ENCODE data around the gene TMEM141. TPM values are rescaled to one million over a fixed set of nuclear protein-coding genes. Genes with fewer than 3 reads are reported as not detected.

TMEM141 gene
- total RNA-seq, 4 donors from 2014 or later = 71.1 to 148 (median 115) TPM

- peaks cover 16% of the 10 kb centered on the region for H3K4me1 ChIP-seq
- no peaks in the 10 kb centered on the region for H3K36me3 ChIP-seq
- no peak overlapping the region for H3K4me3 ChIP-seq
- no peaks in the 10 kb centered on the region for H3K9me3 ChIP-seq
- DNase-seq (ENCODE audit: low spot score in 2 of 2) = no peak
- H3K27ac ChIP-seq = no peak overlapping the region
- H3K27me3 ChIP-seq = peaks cover 26% of the 10 kb centered on the region
- TF ChIP-seq POLR2AphosphoS5 (IDR thresholded peaks at IDR 0.05) = no peak
- no peak for TF ChIP-seq POLR2A (IDR thresholded peaks at IDR 0.05)
- no peak for TF ChIP-seq EP300 (IDR thresholded peaks at IDR 0.05)
- no peak for TF ChIP-seq CTCF (IDR thresholded peaks at IDR 0.05)
- WGBS = 87% methylated on average over 20 of the region's 22 CpGs
Measured at GRCh38 chr9:136747161-136748060, 43.7 kb upstream of the TMEM141 start.

GRCh38 chr9:136748201-136748600, 42.9 kb upstream of the TMEM141 start, which contains the start of gene LCN6:
LCN6 (minus strand) TSS chr9:136748525; CDS start chr9:136748483, 42 bp downstream.
- no peak for TF ChIP-seq POLR2AphosphoS5 (IDR thresholded peaks at IDR 0.05)
- TF ChIP-seq POLR2A (IDR thresholded peaks at IDR 0.05) = no peak
- TF ChIP-seq CTCF (IDR thresholded peaks at IDR 0.05) = no peak
- no peak for TF ChIP-seq EP300 (IDR thresholded peaks at IDR 0.05)
- H3K27me3 ChIP-seq = peaks cover 18% of the 10 kb centered on the region
- no peak for DNase-seq (ENCODE audit: low spot score in 2 of 2)
- H3K9me3 ChIP-seq = no peaks in the 10 kb centered on the region
- WGBS = 69% methylated on average over 8 of the region's 8 CpGs
- no peaks in the 10 kb centered on the region for H3K36me3 ChIP-seq
- H3K4me1 ChIP-seq = peaks cover 9% of the 10 kb centered on the region
- H3K27ac ChIP-seq = no peak within 1 kb of the TSS
- no peak within 1 kb of the TSS for H3K4me3 ChIP-seq

- Histone ChIP-seq H3K36me3 (no peaks in the 10 kb centered on the region), H3K27me3 (peaks cover 10% of the 10 kb centered on the region), H3K27ac (no peak overlapping the region), H3K4me1 (peaks cover 1% of the 10 kb centered on the region), H3K4me3 (no peak overlapping the region), H3K9me3 (no peaks in the 10 kb centered on the region)
- 68% methylated on average over 9 of the region's 21 CpGs for WGBS
- no peak for DNase-seq (ENCODE audit: low spot score in 2 of 2)
- TF ChIP-seq POLR2A (IDR thresholded peaks at IDR 0.05) = no peak
- TF ChIP-seq EP300 (IDR thresholded peaks at IDR 0.05) = no peak
- TF ChIP-seq CTCF (IDR thresholded peaks at IDR 0.05) = no peak
- TF ChIP-seq POLR2AphosphoS5 (IDR thresholded peaks at IDR 0.05) = no peak
Measured at GRCh38 chr9:136748666-136749611, 42.2 kb upstream of the TMEM141 start.

- Histone ChIP-seq H3K27ac (no peak overlapping the region), H3K27me3 (no peaks in the 10 kb centered on the region), H3K4me3 (no peak overlapping the region), H3K4me1 (no peaks in the 10 kb centered on the region), H3K36me3 (no peaks in the 10 kb centered on the region), H3K9me3 (no peaks in the 10 kb centered on the region)
- WGBS = 30% methylated on average over 2 of the region's 2 CpGs
- DNase-seq (ENCODE audit: low spot score in 2 of 2) = no peak
- TF ChIP-seq EP300 (IDR thresholded peaks at IDR 0.05) (no peak), CTCF (IDR thresholded peaks at IDR 0.05) (no peak)
Measured at GRCh38 chr9:136750526-136750925, 40.6 kb upstream of the TMEM141 start.

GRCh38 chr9:136751244-136751643, 39.9 kb upstream of the TMEM141 start:
- Histone ChIP-seq H3K36me3 (no peaks in the 10 kb centered on the region), H3K27ac (no peak overlapping the region), H3K27me3 (no peaks in the 10 kb centered on the region), H3K9me3 (peaks cover 6% of the 10 kb centered on the region), H3K4me3 (no peak overlapping the region), H3K4me1 (no peaks in the 10 kb centered on the region)
- DNase-seq (ENCODE audit: low spot score in 2 of 2) = no peak
- TF ChIP-seq EP300 (IDR thresholded peaks at IDR 0.05) = no peak
- TF ChIP-seq POLR2A (IDR thresholded peaks at IDR 0.05) = no peak
- no peak for TF ChIP-seq CTCF (IDR thresholded peaks at IDR 0.05)
- WGBS = 87% methylated on average over 1 of the region's 1 CpG

Data from suprapubic skin (tissue), 4 donors.